Measurements from ENCODE around the gene IRX6. TPM values are rescaled to one million over a fixed set of nuclear protein-coding genes. Genes with fewer than 3 reads are reported as not detected.

The IRX6 gene
- total and polyA plus RNA-seq, 7 experiments from 2014 or later = not detected

DNA sequence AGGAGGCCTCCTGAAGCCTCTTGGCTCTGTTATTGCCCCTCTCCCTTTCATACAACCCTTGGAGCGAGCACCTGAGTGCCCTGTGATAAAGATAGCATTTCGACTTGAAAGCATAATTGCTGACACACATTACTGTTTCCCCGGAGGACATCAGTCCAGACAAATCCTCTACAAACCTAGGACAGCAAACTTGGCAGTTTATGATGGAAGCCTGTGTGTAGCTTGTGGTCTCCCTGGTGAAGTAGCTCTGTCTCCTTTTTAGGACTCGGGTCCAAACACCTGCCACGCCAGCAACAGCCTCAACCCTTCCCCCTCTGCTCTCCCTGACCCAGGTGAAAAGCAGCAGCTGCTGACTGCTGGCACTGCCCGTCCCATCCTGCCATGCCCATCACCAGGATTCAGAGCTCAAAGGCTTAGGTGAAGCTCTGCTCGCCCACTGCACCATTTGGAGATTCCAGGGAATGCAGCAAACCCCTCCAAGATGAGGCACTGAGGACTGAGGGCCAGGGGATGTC is 55.9 kb downstream of the IRX6 start:
- DNase-seq = no peak
- Histone ChIP-seq H3K36me3 (ENCODE audit: control insufficient read depth in 2 of 3, insufficient read depth in 3 of 3, low read length in 3 of 3) (no peaks in the 10 kb centered on the region), H3K4me3 (ENCODE audit: low read length) (no peak overlapping the region), H3K9me3 (ENCODE audit: control insufficient read depth in 2 of 3, low read length in 3 of 3) (no peaks in the 10 kb centered on the region), H3K27me3 (ENCODE audit: control insufficient read depth in 2 of 2, insufficient read depth in 2 of 2, low read length in 2 of 2) (no peaks in the 10 kb centered on the region), H3K4me1 (ENCODE audit: control insufficient read depth in 2 of 2, insufficient read depth in 2 of 2, low read length in 2 of 2) (no peaks in the 10 kb centered on the region), H3K27ac (ENCODE audit: low read depth, low read length) (no peak overlapping the region)
- H3K27me3 Mint-ChIP-seq = peaks cover 0 to 21% (median 11%) of the 10 kb centered on the region in 5 donors
- intact Hi-C loops (cut with micrococcal nuclease) = no loop called here
- ChIA-PET CTCF (no interaction called here), POLR2A (no interaction called here)
- no peak for ATAC-seq
- H3K4me3 Mint-ChIP-seq = no peak overlapping the region
- H3K27ac Mint-ChIP-seq = no peak overlapping the region
- H3K4me1 Mint-ChIP-seq = no peaks in the 10 kb centered on the region
- H3K36me3 Mint-ChIP-seq = no peaks in the 10 kb centered on the region
- peaks cover 0 to 5% (median 0%) of the 10 kb centered on the region in 11 donors for H3K9me3 Mint-ChIP-seq

Other genes with a start within 250 kb of the IRX6 start
- under 1 TPM in 4 of 5 experiments, not detected in 1; 0.51 to 0.59 (median 0.58) TPM for gene MMP2, start 155.0 kb downstream of the IRX6 start, total RNA-seq
- gene MMP2, start 155.0 kb downstream of the IRX6 start, polyA plus RNA-seq = not detected
- gene LPCAT2, start 184.9 kb downstream of the IRX6 start, total RNA-seq = 10 to 100 TPM in 1 of 5 experiments, 1 to 10 TPM in 4; 1.1 to 16.9 (median 2.5) TPM
- under 1 TPM; 0.03 to 0.22 TPM for gene LPCAT2, start 184.9 kb downstream of the IRX6 start, polyA plus RNA-seq
- gene CAPNS2, start 242.5 kb downstream of the IRX6 start, total RNA-seq = under 1 TPM in 2 of 5 experiments, not detected in 3; 0.22 to 0.51 TPM
- not detected for gene CAPNS2, start 242.5 kb downstream of the IRX6 start, polyA plus RNA-seq